Keratinocyte (primary cell): ENCODE measurements around the gene SLC27A1.

Experiments
- EZH2 ChIP-seq: IDR thresholded peaks from one replicate; pipeline ENCODE4 v1.6.1; 2012; ENCODE audit warnings: inconsistent platforms, mild to moderate bottlenecking, low read length, moderate library complexity
- TF ChIP-seq, protein P1 (sequence below), 3 experiments: IDR thresholded peaks in 1 of 3; conservative IDR thresholded peaks in 1 of 3; optimal IDR thresholded peaks in 1 of 3; 2 replicates in 2 of 3; 3 replicates in 1 of 3; pipeline versions ENCODE3 to v1.5.1; 2011; ENCODE audit warnings: low read length in 3 of 3, mild to moderate bottlenecking in 3 of 3, moderate library complexity in 2 of 3, control low read depth in 1 of 3, inconsistent platforms in 1 of 3; ENCODE audit not compliant: insufficient read depth in 2 of 3; ENCODE audit errors: extremely low read depth in 1 of 3

DNA sequence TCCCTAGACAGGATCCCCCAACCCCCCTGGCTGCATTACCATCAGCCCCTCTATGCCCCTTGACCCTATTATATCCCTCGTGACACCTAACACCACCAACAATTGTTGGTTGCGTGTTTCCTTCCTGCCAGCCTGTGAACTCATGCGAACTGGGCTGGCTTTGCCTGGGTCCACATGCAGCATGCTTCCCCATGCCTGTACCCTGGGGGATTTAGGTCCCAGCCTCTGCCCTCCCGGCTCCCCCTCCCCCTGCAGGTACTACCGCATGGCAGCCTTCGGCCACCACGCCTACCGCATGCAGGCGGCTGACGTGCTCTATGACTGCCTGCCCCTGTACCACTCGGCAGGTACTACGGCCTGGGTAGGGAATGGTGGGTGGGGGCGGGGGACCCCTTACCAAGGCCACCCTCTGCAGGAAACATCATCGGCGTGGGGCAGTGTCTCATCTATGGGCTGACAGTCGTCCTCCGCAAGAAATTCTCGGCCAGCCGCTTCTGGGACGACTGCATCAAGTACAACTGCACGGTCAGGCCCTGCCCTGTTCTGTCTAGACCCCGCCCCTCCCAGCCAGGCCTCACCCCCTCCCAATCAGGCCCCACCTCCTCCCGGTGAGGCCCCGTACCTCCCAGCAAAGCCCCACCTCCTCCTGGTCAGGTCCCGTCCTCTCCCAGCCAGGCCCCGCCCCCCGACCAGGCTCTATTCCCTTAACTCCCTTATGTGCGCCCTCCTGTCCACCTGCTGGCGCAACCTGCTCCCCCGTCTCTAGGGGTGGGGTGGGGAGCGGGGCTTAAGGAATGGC lies 18.5 kb downstream of the SLC27A1 start:
- no peak for TF ChIP-seq EZH2
- TF ChIP-seq, protein P1, sequence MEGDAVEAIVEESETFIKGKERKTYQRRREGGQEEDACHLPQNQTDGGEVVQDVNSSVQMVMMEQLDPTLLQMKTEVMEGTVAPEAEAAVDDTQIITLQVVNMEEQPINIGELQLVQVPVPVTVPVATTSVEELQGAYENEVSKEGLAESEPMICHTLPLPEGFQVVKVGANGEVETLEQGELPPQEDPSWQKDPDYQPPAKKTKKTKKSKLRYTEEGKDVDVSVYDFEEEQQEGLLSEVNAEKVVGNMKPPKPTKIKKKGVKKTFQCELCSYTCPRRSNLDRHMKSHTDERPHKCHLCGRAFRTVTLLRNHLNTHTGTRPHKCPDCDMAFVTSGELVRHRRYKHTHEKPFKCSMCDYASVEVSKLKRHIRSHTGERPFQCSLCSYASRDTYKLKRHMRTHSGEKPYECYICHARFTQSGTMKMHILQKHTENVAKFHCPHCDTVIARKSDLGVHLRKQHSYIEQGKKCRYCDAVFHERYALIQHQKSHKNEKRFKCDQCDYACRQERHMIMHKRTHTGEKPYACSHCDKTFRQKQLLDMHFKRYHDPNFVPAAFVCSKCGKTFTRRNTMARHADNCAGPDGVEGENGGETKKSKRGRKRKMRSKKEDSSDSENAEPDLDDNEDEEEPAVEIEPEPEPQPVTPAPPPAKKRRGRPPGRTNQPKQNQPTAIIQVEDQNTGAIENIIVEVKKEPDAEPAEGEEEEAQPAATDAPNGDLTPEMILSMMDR (optimal IDR thresholded peaks at IDR 0.05 in 1 of 3, IDR thresholded peaks at IDR 0.05 in 1 of 3, conservative IDR thresholded peaks at IDR 0.05 in 1 of 3; ENCODE audit: extremely low read depth in 1 of 3, insufficient read depth in 2 of 3, low read length in 3 of 3) = peak in 1 of 3 experiments; percentile 60
